ENCODE results near the gene SMC1A.

GRCh38 chrX:53383376-53384076 is 38.9 kb downstream of the SMC1A start:
- TF ChIP-seq, protein P1, sequence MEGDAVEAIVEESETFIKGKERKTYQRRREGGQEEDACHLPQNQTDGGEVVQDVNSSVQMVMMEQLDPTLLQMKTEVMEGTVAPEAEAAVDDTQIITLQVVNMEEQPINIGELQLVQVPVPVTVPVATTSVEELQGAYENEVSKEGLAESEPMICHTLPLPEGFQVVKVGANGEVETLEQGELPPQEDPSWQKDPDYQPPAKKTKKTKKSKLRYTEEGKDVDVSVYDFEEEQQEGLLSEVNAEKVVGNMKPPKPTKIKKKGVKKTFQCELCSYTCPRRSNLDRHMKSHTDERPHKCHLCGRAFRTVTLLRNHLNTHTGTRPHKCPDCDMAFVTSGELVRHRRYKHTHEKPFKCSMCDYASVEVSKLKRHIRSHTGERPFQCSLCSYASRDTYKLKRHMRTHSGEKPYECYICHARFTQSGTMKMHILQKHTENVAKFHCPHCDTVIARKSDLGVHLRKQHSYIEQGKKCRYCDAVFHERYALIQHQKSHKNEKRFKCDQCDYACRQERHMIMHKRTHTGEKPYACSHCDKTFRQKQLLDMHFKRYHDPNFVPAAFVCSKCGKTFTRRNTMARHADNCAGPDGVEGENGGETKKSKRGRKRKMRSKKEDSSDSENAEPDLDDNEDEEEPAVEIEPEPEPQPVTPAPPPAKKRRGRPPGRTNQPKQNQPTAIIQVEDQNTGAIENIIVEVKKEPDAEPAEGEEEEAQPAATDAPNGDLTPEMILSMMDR (conservative IDR thresholded peaks at IDR 0.05; ENCODE audit: low read length) = no peak
- TF ChIP-seq EZH2phosphoT487 (IDR thresholded peaks at IDR 0.05; ENCODE audit: borderline replicate concordance) = no peak

Data from Loucy (cell line).